HCT116 (cell line): ENCODE data around the gene NOL9.

Experiments
- CTCF ChIP-seq, 3 experiments: fragments of 200-600 bp in 1 of 3; sonication (generic) in 1 of 3; IDR thresholded peaks in 2 of 3; conservative IDR thresholded peaks in 1 of 3; 2 replicates each; pipeline ENCODE4 v1.5.1; 2012 to 2017; ENCODE audit warnings: low read depth in 2 of 3, low read length in 2 of 3, antibody characterized with exemption in 1 of 3, borderline replicate concordance in 1 of 3, control low read depth in 1 of 3, mild to moderate bottlenecking in 1 of 3, mixed read lengths in 1 of 3, mixed run types in 1 of 3, moderate library complexity in 1 of 3; ENCODE audit not compliant: insufficient read depth in 1 of 3
- EZH2 ChIP-seq: fragments of 200-600 bp; sonication (generic); IDR thresholded peaks from 2 replicates; pipeline ENCODE4 v1.6.1; 2017; ENCODE audit warnings: antibody characterized with exemption, mixed run types
- EZH2phosphoT487 ChIP-seq: fragments of 200-600 bp; IDR thresholded peaks from 2 replicates; pipeline ENCODE4 v1.6.1; 2018; ENCODE audit warnings: antibody characterized with exemption, borderline replicate concordance
- FOSL1 ChIP-seq: IDR thresholded peaks from 2 replicates; pipeline ENCODE4 v1.6.1; 2012; ENCODE audit warnings: low read depth
- JUND ChIP-seq: IDR thresholded peaks from 2 replicates; pipeline ENCODE4 v1.6.1; 2012
- MAX ChIP-seq: IDR thresholded peaks from 2 replicates; pipeline ENCODE4 v1.6.1; 2012
- POLR2A ChIP-seq: IDR thresholded peaks from 2 replicates; pipeline ENCODE4 v1.7.0; 2011; ENCODE audit warnings: borderline replicate concordance; ENCODE audit not compliant: insufficient read depth, insufficient read length; ENCODE audit errors: extremely low read depth
- POLR2AphosphoS5 ChIP-seq: IDR thresholded peaks from 2 replicates; pipeline ENCODE4 v1.6.1; 2011; ENCODE audit warnings: mild to moderate bottlenecking, low read depth, low read length, moderate library complexity
- RAD21 ChIP-seq: IDR thresholded peaks from 2 replicates; pipeline ENCODE4 v1.6.1; 2012; ENCODE audit warnings: low read depth, mild to moderate bottlenecking
- SRF ChIP-seq: IDR thresholded peaks from 2 replicates; pipeline ENCODE4 v1.6.1; 2012; ENCODE audit warnings: low read depth
- YY1 ChIP-seq: IDR thresholded peaks from 2 replicates; pipeline ENCODE4 v1.6.1; 2011; ENCODE audit warnings: low read length, low read depth, moderate library complexity, mild to moderate bottlenecking; ENCODE audit not compliant: insufficient replicate concordance; ENCODE audit errors: extremely low read depth
- ZBTB33 ChIP-seq: IDR thresholded peaks from 2 replicates; pipeline ENCODE4 v1.6.1; 2011; ENCODE audit warnings: mild to moderate bottlenecking, low read length, moderate library complexity; ENCODE audit not compliant: insufficient replicate concordance; ENCODE audit errors: extremely low read depth
- ZNF274 ChIP-seq: fragments of 200-500 bp; sonication (Bioruptor generic); IDR thresholded peaks from 2 replicates; pipeline ENCODE4 v1.6.1; 2014; ENCODE audit warnings: mild to moderate bottlenecking, low read depth, low read length, inconsistent platforms

DNA sequence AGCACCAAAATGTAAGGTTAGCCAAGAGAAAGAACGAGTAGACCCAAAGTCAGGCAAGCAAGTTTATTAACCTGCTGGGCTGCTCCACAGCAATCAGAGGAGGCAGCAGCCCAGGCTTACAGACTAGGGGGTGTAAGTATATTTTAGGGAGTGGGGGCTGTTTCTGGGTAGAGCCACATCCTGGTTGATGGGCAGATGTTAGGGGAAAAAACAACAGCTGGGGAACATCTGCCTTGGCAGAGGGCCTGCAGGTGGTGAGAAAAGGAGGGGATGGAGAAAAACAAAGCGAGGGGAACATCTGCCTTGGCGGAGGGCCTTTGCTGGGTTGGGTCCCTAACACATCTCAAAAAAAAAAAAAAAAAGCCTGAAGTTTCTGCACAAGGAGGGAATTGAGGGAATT is 15.8 kb upstream of the NOL9 start:
- TF ChIP-seq YY1, result no peak
- no peak for TF ChIP-seq EZH2
- TF ChIP-seq POLR2AphosphoS5, result no peak
- no peak for TF ChIP-seq CTCF (IDR thresholded peaks at IDR 0.05 in 2 of 3, conservative IDR thresholded peaks at IDR 0.05 in 1 of 3; ENCODE audit: borderline replicate concordance in 1 of 3, insufficient read depth in 1 of 3, low read depth in 2 of 3, low read length in 2 of 3)
- no peak for TF ChIP-seq EZH2phosphoT487
- TF ChIP-seq FOSL1, result no peak
- TF ChIP-seq POLR2A, result no peak
- no peak for TF ChIP-seq ZNF274
- TF ChIP-seq MAX, result no peak
- TF ChIP-seq RAD21, result no peak
- no peak for TF ChIP-seq JUND
- no peak for TF ChIP-seq ZBTB33
- TF ChIP-seq SRF, result no peak
